DND-41 (cell line): ENCODE data around the gene MLLT6.
A peak's percentile ranks its signal among the peaks of the same experiment; 100 is the strongest.

Experiments used
- ATAC-seq: fragments of 200-7000 bp; cut with Tn5 transposase; 3 replicates; pipeline ENCODE4 v1.9.1; 2021; ENCODE audit warnings: low read depth; ENCODE audit not compliant: insufficient read depth
- DNase-seq: peaks from one replicate; pipeline ENCODE4 v3.0.0-alpha.2; 2020
- H2AFZ ChIP-seq: 2 replicates; pipeline ENCODE4 v1.6.0; 2012; ENCODE audit warnings: low read depth, low read length
- H3K27ac ChIP-seq: 2 replicates; pipeline ENCODE4 v1.5.1; 2012; ENCODE audit warnings: low read length, inconsistent platforms
- H3K27me3 ChIP-seq: fragments of 200-600 bp; sonication (generic); 2 replicates; pipeline ENCODE4 v1.6.0; 2012; ENCODE audit warnings: low read length, mild to moderate bottlenecking, inconsistent platforms; ENCODE audit not compliant: insufficient read depth, poor library complexity
- H3K36me3 ChIP-seq: 2 replicates; pipeline ENCODE4 v1.5.1; 2012; ENCODE audit warnings: low read length, inconsistent platforms; ENCODE audit not compliant: insufficient read depth
- H3K4me1 ChIP-seq: 2 replicates; pipeline ENCODE4 v1.5.1; 2012; ENCODE audit warnings: mild to moderate bottlenecking, low read length; ENCODE audit not compliant: insufficient read depth
- H3K4me2 ChIP-seq: 2 replicates; pipeline ENCODE4 v1.6.0; 2012; ENCODE audit warnings: mild to moderate bottlenecking, moderate library complexity, low read length, inconsistent platforms; ENCODE audit not compliant: insufficient read depth
- H3K4me3 ChIP-seq, 2 experiments: fragments of 200-600 bp in 1 of 2; shearing (Covaris generic) in 1 of 2; 2 replicates each; pipeline ENCODE4 v1.5.1; 2012 to 2016; ENCODE audit warnings: inconsistent platforms in 2 of 2, low read length in 2 of 2, mild to moderate bottlenecking in 2 of 2, low read depth in 1 of 2, moderate library complexity in 1 of 2
- H3K79me2 ChIP-seq: 2 replicates; pipeline ENCODE4 v1.6.0; 2012; ENCODE audit warnings: low read length, inconsistent platforms; ENCODE audit not compliant: insufficient read depth
- H3K9ac ChIP-seq: 2 replicates; pipeline ENCODE4 v1.6.0; 2012; ENCODE audit warnings: low read depth, mild to moderate bottlenecking, inconsistent platforms, low read length, moderate library complexity
- H3K9me3 ChIP-seq: 2 replicates; pipeline ENCODE4 v1.5.1; 2012; ENCODE audit warnings: low read length, moderate library complexity, mild to moderate bottlenecking, inconsistent platforms; ENCODE audit not compliant: insufficient read depth, severe bottlenecking
- H4K20me1 ChIP-seq: 2 replicates; pipeline ENCODE4 v1.6.0; 2012; ENCODE audit warnings: low read length; ENCODE audit not compliant: insufficient read depth
- CTCF ChIP-seq: IDR thresholded peaks from 2 replicates; pipeline ENCODE4 v1.5.1; 2012; ENCODE audit warnings: borderline replicate concordance, low read length, moderate library complexity, mild to moderate bottlenecking; ENCODE audit not compliant: poor library complexity, severe bottlenecking; ENCODE audit errors: extremely low read depth
- EZH2 ChIP-seq: IDR thresholded peaks from 3 replicates; pipeline ENCODE4 v1.6.1; 2012; ENCODE audit warnings: borderline replicate concordance, low read depth, mild to moderate bottlenecking, moderate library complexity, low read length, inconsistent platforms; ENCODE audit not compliant: severe bottlenecking

MLLT6 gene

GRCh38 chr17:38745545-38745944 lies 40.5 kb downstream of the MLLT6 start:
- Histone ChIP-seq H3K4me3 (no peak overlapping the region), H2AFZ (no peak overlapping the region), H3K27ac (peak overlapping the region; percentile 59; the same call in 1 of the 2 replicates), H3K27me3 (no peaks in the 10 kb centered on the region), H3K79me2 (peaks cover 74% of the 10 kb centered on the region), H3K9ac (peak overlapping the region; percentile 96; the same call in 1 of the 2 replicates), H3K36me3 (peaks cover 6% of the 10 kb centered on the region; the same call in 1 of the 2 replicates), H3K4me1 (peaks cover 43% of the 10 kb centered on the region), H3K4me2 (peak overlapping the region; percentile 85; the same call in 1 of the 2 replicates), H4K20me1 (peaks cover 46% of the 10 kb centered on the region; the same call in 1 of the 2 replicates), H3K9me3 (no peaks in the 10 kb centered on the region)
- no peak for TF ChIP-seq EZH2
- TF ChIP-seq CTCF = no peak
- no peak for ATAC-seq
- DNase-seq = no peak

- H2AFZ ChIP-seq = no peak overlapping the region
- H3K27me3 ChIP-seq = no peaks in the 10 kb centered on the region
- H3K9me3 ChIP-seq = no peaks in the 10 kb centered on the region
- peak overlapping the region; percentile 85 for H3K4me2 ChIP-seq
- peaks cover 40% of the 10 kb centered on the region; the same call in 1 of the 2 replicates for H4K20me1 ChIP-seq
- H3K9ac ChIP-seq = peak overlapping the region; percentile 96; the same call in 1 of the 2 replicates
- TF ChIP-seq EZH2 (no peak), CTCF (no peak)
- no peak for DNase-seq
- H3K4me3 ChIP-seq = peak overlapping the region; percentile 93 to 97; a peak in 3 of 4 replicates
- ATAC-seq = peak; percentile 11; the same call in 2 of the 3 replicates
- H3K27ac ChIP-seq = peak overlapping the region; percentile 59
- H3K79me2 ChIP-seq = peaks cover 68% of the 10 kb centered on the region
- peaks cover 6% of the 10 kb centered on the region; the same call in 1 of the 2 replicates for H3K36me3 ChIP-seq
- peaks cover 50% of the 10 kb centered on the region for H3K4me1 ChIP-seq
Observed at GRCh38 chr17:38746004-38746848, 41.2 kb downstream of the MLLT6 start.

GRCh38 chr17:38746849-38747462 lies 41.9 kb downstream of the MLLT6 start:
- Histone ChIP-seq H3K27me3 (no peaks in the 10 kb centered on the region), H3K9ac (peak overlapping the region; percentile 96), H3K9me3 (no peaks in the 10 kb centered on the region), H3K79me2 (peaks cover 60% of the 10 kb centered on the region), H3K4me3 (peak overlapping the region; percentile 93 to 97; a peak in 3 of 4 replicates), H2AFZ (peak overlapping the region; percentile 92; the same call in 1 of the 2 replicates), H3K36me3 (peaks cover 1% of the 10 kb centered on the region; the same call in 1 of the 2 replicates), H4K20me1 (peaks cover 34% of the 10 kb centered on the region; the same call in 1 of the 2 replicates), H3K27ac (peak overlapping the region; percentile 59), H3K4me1 (peaks cover 55% of the 10 kb centered on the region), H3K4me2 (peak overlapping the region; percentile 85)
- no peak for TF ChIP-seq EZH2
- TF ChIP-seq CTCF = no peak
- ATAC-seq (peak; percentile 28), DNase-seq (no peak)
